ENCODE data around the gene CDIPT.

CDIPT gene

DNA sequence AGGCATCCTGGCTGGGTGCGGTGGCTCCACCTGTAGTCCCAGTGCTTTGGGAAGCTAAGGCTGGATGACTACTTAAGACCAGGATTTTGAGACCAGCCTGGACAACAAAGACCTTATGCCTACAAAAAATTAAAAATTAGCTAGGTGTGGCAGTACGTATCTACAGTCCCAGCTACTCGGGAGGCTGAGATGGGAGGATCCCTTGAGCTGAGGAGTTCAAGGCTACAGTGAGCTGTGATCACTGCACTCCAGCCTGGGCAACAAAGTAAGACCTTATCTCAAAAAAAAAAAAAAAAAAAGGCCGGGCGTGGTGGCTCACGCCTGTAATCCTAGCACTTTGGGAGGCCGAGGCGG is 36.7 kb downstream of the CDIPT start:
- DNase-seq (ENCODE audit: low read depth, low spot score) = no peak

- DNase-seq (ENCODE audit: low read depth, low spot score) = no peak
These were observed 37.6 kb downstream of the CDIPT start for GRCh38 chr16:29825145-29826044.

DNA sequence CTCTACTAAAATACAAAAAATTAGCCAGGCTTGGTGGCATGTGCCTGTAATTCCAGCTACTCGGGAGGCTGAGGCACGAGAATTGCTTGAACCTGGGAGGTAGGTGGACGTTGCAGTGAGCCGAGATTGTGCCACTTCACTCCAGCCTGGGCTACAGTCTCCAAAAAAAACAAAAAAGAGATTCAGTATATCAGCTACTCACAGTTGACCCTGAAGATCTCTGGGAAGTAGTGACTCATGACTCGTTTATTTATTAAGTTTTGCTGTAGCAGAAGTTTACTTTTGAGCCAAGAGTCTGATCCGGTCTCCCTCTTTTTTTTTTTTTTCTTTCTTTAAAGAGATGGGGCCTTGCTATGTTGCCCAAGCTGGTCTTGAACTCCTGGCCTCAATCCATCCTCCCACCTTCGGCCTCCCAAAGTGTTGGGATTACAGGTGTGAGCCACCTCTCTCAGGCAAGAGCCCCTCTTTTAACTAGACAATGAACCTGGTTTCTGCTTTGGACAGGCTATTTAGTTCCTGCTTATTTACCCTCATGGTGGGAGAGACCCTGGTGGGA is 38.4 kb downstream of the CDIPT start:
- no peak for DNase-seq (ENCODE audit: low read depth, low spot score)

DNA sequence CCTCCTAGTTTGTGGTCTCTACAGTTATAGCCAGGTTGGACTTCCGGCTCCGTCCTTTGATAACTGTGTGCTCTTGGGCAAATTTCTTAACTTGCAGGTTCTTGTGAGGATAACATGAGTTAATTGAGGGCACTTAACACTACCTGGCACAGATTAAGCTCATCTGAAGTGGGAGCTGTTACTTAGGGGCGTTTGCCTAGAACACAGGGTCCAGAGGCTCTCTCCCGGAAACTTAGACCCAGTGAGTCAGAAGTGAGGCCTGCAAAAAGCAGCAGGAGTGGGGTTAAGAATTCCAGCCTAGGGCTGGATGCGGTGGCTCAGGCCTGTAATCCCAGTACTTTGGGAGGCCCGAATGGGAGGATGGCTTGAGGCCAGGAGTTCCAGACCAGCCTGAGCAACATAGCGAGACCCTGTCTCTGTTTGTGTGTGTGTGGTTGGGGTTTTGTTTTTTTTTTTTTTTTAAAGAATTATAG is 41.3 kb downstream of the CDIPT start:
- DNase-seq (ENCODE audit: low read depth, low spot score) = no peak

GRCh38 chr16:29820730-29821642 is 42.0 kb downstream of the CDIPT start:
- DNase-seq (ENCODE audit: low read depth, low spot score) = no peak

GRCh38 chr16:29820271-29820701 is 42.7 kb downstream of the CDIPT start, which contains the start of gene MVP:
TSS of gene MVP (plus strand) at chr16:29820462. CDS start at chr16:29830550, 10,088 bp downstream.
- DNase-seq (ENCODE audit: low read depth, low spot score) = no peak

- no peak for DNase-seq (ENCODE audit: low read depth, low spot score)
These were observed 43.5 kb downstream of the CDIPT start for GRCh38 chr16:29819506-29819905.

DNA sequence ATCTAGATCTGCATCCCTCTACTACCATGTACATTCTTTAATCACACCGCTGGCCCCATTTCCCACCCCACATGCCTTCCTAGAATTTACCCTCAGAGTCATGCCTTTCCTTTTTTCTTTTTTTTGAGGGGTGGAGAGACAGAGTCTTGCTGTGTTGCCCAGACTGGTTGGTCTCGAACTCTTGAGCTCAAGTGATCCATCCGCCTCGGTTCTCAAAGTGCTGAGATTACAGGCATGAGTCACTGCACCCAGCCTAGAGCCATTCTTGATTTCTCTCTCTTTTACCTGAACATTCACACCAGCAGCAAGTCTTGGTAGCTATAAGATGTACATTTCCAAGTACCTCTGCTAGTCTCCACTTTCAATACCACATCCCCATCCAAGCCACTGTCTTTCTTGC is 44.9 kb downstream of the CDIPT start:
- no peak for DNase-seq (ENCODE audit: low read depth, low spot score)

DNA sequence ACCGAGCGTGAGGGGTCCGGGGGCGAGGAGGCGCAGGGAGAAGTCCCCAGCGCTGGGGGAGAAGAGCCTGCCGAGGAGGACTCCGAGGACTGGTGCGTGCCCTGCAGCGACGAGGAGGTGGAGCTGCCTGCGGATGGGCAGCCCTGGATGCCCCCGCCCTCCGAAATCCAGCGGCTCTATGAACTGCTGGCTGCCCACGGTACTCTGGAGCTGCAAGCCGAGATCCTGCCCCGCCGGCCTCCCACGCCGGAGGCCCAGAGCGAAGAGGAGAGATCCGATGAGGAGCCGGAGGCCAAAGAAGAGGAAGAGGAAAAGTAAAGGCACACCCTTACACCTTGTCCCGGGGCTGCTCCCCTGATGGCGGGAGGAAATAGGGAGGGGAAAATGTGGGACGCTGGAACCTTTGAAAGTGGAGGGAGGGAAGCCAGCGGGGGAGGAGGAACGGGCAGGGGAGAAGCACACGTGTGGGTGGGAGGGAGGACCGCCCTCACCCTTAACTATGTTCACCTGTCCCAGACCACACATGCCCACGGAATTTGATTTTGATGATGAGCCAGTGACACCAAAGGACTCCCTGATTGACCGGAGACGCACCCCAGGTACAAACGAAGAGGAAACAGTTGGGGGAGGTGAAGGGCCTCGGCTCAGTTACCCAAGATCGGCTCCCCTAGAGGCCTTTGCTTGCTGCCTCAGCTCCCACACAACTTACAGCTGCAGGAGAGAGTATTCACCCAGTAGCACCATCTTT is 46.2 kb downstream of the CDIPT start:
- DNase-seq (ENCODE audit: low read depth, low spot score) = peak; percentile 16

GRCh38 chr16:29815793-29816693 is 47.0 kb downstream of the CDIPT start, which contains the start of gene PAGR1:
TSS of gene PAGR1 (plus strand) at chr16:29816152. CDS start at chr16:29816526, 374 bp downstream.
- peak; percentile 95 for DNase-seq (ENCODE audit: low read depth, low spot score)

DNA sequence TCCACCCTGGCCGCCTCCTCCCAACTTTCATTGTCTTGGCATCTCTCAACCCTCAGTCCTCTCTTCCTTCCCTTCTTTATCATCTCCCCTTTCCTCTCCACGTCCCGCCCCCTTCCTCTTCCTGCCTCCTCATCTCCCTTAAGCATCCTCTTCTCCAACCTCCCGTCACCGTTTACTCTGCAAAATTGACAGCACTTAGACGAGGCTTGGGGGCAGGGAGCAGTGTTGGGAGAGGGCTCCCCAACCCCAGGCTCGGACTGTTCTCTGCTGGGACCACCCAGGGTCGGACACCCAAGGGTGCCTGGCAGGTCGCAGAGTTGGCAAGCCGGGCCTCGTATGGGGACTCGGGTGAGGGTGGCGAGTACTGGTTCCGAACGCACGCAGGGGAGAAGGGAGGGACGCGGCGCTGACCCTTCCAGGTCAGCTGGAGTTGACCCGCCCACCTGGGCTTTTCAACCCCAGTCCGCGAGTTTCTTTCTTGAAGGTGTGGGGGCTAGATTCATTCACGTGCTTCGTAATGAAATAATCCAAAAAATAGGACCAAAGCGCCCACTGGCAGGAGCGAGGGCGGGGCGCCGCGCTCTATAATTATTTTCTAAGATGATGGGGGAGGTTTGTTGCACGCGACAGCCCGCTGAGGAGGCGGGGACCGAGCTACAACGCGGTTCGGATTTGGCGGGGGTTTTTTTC is 47.8 kb downstream of the CDIPT start:
- DNase-seq (ENCODE audit: low read depth, low spot score) = no peak

DNA sequence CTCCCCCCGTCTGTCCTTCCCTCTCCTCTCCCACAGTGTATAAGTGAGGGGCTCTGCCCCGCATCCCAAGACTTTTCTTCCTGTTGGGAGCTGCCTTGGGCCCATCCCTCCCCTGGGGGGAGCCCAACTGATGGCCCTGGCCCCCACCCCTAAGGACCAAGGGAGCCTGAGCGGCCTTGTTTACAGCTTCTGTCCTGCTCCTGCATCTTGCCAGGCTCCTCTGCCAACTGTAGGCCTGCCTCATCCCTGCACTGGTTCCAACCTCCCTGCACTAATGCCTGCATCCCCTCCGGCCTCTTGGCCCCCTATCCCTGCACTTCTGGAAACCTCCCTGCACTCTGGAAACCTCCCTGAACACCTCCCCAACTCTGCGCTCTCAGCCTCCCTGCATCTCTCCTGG is 48.4 kb downstream of the CDIPT start:
- no peak for DNase-seq (ENCODE audit: low read depth, low spot score)

- no peak for DNase-seq (ENCODE audit: low read depth, low spot score)
These were observed 49.1 kb downstream of the CDIPT start for GRCh38 chr16:29813644-29814562.

- no peak for DNase-seq (ENCODE audit: low read depth, low spot score)
These were observed 50.0 kb downstream of the CDIPT start for GRCh38 chr16:29812754-29813643.

- DNase-seq (ENCODE audit: low read depth, low spot score) = no peak
These were observed 50.9 kb downstream of the CDIPT start, which contains the start of gene PRRT2 for GRCh38 chr16:29811896-29812665. TSS of gene PRRT2 (plus strand) at chr16:29812193. CDS start at chr16:29813055, 862 bp downstream.

DNA sequence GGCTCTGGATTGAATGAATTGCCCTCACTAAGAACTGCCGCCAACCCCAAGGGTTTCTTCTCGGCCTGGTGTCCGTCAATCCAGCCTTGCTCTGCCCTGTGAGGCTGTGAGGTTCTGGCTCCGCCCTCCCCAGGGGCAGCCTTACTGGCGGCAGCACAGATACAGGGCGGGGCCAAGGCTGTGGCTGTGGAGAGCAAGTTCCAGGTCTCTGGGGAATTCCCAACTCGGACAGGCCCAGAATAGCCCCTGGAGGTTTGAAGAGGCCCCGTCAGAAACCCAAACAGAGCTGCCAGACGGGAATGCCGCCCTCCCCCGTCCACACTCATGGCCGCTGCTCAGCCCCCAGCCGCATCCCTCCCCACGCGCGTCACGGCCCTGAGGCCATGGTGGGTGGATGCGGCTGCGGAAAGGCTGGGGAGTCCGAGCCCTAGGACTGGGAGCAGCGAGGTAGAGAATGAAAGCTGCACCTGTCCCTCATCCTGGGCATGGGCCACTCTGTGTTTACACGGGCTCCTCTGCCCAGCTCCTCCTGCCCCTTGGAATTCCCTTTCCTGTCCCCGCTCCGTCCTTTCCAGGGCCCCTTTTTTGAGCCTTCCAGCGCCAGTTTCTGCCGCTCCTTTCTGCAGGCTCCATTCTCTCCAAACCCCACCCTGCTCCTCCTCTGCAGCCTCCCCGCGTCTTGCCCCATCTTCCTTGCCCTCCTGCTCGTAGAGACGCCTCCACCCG is 51.7 kb downstream of the CDIPT start:
- DNase-seq (ENCODE audit: low read depth, low spot score) = peak; percentile 39

All from activated CD4-positive, CD25-positive, alpha-beta regulatory T cell treated with anti-CD3 and anti-CD28 coated beads, Interleukin-2, amount 50 U/mL, for 16 hours (primary cell).